Esophagus muscularis mucosa (tissue), 4 donors: ENCODE measurements around the gene VSIG10.

Experiments
- CTCF ChIP-seq, 3 experiments: fragments of 200-600 bp in 2 of 3; fragments of 450-650 bp in 1 of 3; sonication (generic) in 2 of 3; IDR thresholded peaks; one replicate each; pipeline ENCODE4 v1.5.1; 2017 to 2019; ENCODE audit warnings: antibody characterized with exemption in 3 of 3, mild to moderate bottlenecking in 2 of 3, moderate library complexity in 1 of 3
- EP300 ChIP-seq: sonication (generic); formaldehyde crosslinking; IDR thresholded peaks from one replicate; pipeline ENCODE4 v1.6.1; 2017; ENCODE audit warnings: antibody characterized with exemption
- POLR2A ChIP-seq: fragments of 450-650 bp; IDR thresholded peaks from one replicate; pipeline ENCODE4 v1.6.1; 2017; ENCODE audit warnings: antibody characterized with exemption, moderate library complexity, mild to moderate bottlenecking, low read depth
- POLR2AphosphoS5 ChIP-seq, 2 donors: sonication (generic); formaldehyde crosslinking; IDR thresholded peaks; one replicate each; pipeline ENCODE4 v1.6.1; 2017; ENCODE audit warnings: antibody characterized with exemption in 2 of 2

GRCh38 chr12:118034429-118035189 lies 69.2 kb downstream of the VSIG10 start:
- TF ChIP-seq POLR2A (no peak), CTCF (IDR thresholded peaks at IDR 0.05) (peak; percentile 31 to 46 (median 31)), EP300 (no peak), POLR2AphosphoS5 (IDR thresholded peaks at IDR 0.05) (no peak)
